PC-9 (cell line): ENCODE measurements around the gene STOML1. TPM values are rescaled to one million over a fixed set of nuclear protein-coding genes. Genes with fewer than 3 reads are reported as not detected.

ENCODE experiments used
- BruUV-seq: library from RNA; stranded (reverse); fragments of 400-500 nt; replicated peaks from 2 replicates; lab custom pipeline; 2021; lab: Mats Ljungman, UMichigan
- CTCF ChIA-PET: fragments of 300-600 bp; sonication (Branson Sonifier 250); formaldehyde crosslinking; loops from one replicate; lab custom pipeline; 2022; ENCODE audit warnings: antibody characterized with exemption; lab: Charles Lee
- POLR2A ChIA-PET: fragments of 300-600 bp; sonication (Branson Sonifier 250); formaldehyde crosslinking; loops from one replicate; lab custom pipeline; 2022; ENCODE audit warnings: antibody characterized with exemption; ENCODE audit not compliant: unreplicated experiment; lab: Charles Lee
- DNase-seq, 2 experiments: peaks; one replicate each; pipeline versions ENCODE4 v3.0.0 to v3.0.0-alpha.2; 2015 to 2022; ENCODE audit warnings: mixed read lengths in 1 of 2
- H2AFZ ChIP-seq: fragments of 200-600 bp; sonication (generic); 2 replicates; pipeline ENCODE4 v1.8.1; 2017; ENCODE audit warnings: antibody characterized with exemption
- H3F3A ChIP-seq: fragments of 200-600 bp; sonication (generic); 2 replicates; pipeline ENCODE4 v1.8.1; 2017; ENCODE audit warnings: antibody characterized with exemption, mild to moderate bottlenecking, low read depth; ENCODE audit not compliant: insufficient read depth
- H3K27ac ChIP-seq: fragments of 200-600 bp; sonication (generic); 2 replicates; pipeline ENCODE4 v1.6.1; 2016; ENCODE audit warnings: mixed run types
- H3K27me3 ChIP-seq: fragments of 200-600 bp; sonication (generic); 2 replicates; pipeline ENCODE4 v1.6.1; 2016; ENCODE audit warnings: low read depth, mixed run types; ENCODE audit not compliant: insufficient read depth
- H3K36me3 ChIP-seq: fragments of 200-600 bp; sonication (generic); 2 replicates; pipeline ENCODE4 v1.6.1; 2016; ENCODE audit warnings: low read depth, mixed run types
- H3K4me1 ChIP-seq: fragments of 200-600 bp; sonication (generic); replicated peaks from 2 replicates; pipeline ENCODE4 v1.6.1; 2016; ENCODE audit warnings: mixed run types; ENCODE audit not compliant: insufficient read depth
- H3K4me2 ChIP-seq: fragments of 200-600 bp; sonication (generic); 2 replicates; pipeline ENCODE4 v1.6.1; 2017; ENCODE audit warnings: mixed run types
- H3K4me3 ChIP-seq: fragments of 200-600 bp; sonication (generic); 2 replicates; pipeline ENCODE4 v1.6.1; 2016; ENCODE audit warnings: mixed run types
- H3K79me2 ChIP-seq: fragments of 200-600 bp; sonication (generic); 2 replicates; pipeline ENCODE4 v1.6.1; 2017; ENCODE audit warnings: low read depth, mixed run types
- H3K9me2 ChIP-seq: fragments of 200-600 bp; sonication (generic); 2 replicates; pipeline ENCODE4 v1.8.1; 2017; ENCODE audit warnings: mild to moderate bottlenecking; ENCODE audit not compliant: insufficient read depth
- H3K9me3 ChIP-seq: fragments of 200-600 bp; sonication (generic); 2 replicates; pipeline ENCODE4 v1.8.1; 2016; ENCODE audit warnings: low read depth; ENCODE audit not compliant: insufficient read depth
- H4K20me1 ChIP-seq: fragments of 200-600 bp; sonication (generic); 2 replicates; pipeline ENCODE4 v1.8.1; 2017; ENCODE audit not compliant: insufficient read depth
- EZH2 ChIP-seq: fragments of 200-600 bp; sonication (generic); IDR thresholded peaks from 2 replicates; pipeline ENCODE4 v1.8.0; 2017; ENCODE audit warnings: antibody characterized with exemption, low read depth
- intact Hi-C: fragments of 100-400 bp; cut with micrococcal nuclease; formaldehyde crosslinking; loops from one replicate; pipeline ENCODE4 v1.10.0; 2022; ENCODE audit not compliant: unreplicated experiment
- total RNA-seq: library from RNA; stranded (reverse); gene quantifications from 2 replicates; pipeline ENCODE4 v1.2.3, GENCODE V29; 2021
- TF ChIP-seq, protein P1 (sequence below): fragments of 200-600 bp; sonication (generic); conservative IDR thresholded peaks from 2 replicates; pipeline ENCODE4 v1.6.1; 2017; ENCODE audit warnings: mixed run types, antibody characterized with exemption, mild to moderate bottlenecking, moderate library complexity

Gene STOML1
- total RNA-seq, 1 experiment from 2014 or later: 6.1 TPM

DNA sequence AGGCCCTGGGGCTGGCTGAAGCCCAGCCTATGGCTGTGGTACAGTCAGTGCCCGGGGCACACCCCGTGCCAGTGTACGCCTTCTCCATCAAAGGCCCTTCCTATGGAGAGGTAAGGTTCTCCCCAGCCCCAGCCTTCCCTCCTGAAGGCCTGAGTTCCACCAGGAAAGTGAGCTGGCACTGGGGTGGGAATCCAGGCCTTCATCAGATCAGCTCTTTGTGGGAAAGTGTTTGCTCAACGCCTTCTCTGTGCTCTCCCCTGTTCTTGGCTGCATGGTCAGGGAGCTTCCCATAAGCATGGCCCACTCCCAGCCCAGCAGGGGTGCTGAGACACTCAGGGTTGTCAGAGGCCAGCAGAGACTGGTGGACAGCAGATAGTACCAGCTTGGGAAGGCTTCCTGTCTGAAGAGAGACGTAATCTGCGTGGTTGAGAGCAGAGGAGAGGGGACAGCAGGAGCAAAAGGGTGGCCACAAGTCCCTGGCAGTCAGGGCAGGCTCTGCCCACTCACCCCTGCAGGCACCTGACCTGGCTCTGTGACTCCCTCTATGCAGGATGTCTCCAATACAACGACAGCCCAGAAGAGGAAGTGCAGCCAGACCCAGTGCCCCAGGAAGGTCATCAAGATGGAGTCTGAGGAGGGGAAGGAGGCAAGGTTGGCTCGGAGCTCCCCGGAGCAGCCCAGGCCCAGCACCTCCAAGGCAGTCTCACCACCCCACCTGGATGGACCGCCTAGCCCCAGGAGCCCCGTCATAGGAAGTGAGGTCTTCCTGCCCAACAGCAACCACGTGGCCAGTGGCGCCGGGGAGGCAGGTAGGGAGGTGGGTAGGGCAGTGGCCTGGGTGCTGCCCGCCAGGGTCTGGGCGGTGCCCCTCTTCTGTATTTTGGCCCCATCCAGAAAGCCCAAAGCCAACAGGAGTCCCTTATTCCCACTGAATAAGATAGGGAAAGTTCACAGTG lies 40.8 kb upstream of the STOML1 start:
- TF ChIP-seq, protein P1, sequence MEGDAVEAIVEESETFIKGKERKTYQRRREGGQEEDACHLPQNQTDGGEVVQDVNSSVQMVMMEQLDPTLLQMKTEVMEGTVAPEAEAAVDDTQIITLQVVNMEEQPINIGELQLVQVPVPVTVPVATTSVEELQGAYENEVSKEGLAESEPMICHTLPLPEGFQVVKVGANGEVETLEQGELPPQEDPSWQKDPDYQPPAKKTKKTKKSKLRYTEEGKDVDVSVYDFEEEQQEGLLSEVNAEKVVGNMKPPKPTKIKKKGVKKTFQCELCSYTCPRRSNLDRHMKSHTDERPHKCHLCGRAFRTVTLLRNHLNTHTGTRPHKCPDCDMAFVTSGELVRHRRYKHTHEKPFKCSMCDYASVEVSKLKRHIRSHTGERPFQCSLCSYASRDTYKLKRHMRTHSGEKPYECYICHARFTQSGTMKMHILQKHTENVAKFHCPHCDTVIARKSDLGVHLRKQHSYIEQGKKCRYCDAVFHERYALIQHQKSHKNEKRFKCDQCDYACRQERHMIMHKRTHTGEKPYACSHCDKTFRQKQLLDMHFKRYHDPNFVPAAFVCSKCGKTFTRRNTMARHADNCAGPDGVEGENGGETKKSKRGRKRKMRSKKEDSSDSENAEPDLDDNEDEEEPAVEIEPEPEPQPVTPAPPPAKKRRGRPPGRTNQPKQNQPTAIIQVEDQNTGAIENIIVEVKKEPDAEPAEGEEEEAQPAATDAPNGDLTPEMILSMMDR: no peak
- TF ChIP-seq EZH2: no peak
- 0 out of 2 replicates have a peak, but pooled peaks cover 3% of the 10 kb centered on the region for H3F3A ChIP-seq
- H3K79me2 ChIP-seq: no peaks in the 10 kb centered on the region
- H3K9me3 ChIP-seq: no peaks in the 10 kb centered on the region
- ChIA-PET CTCF (no interaction called here), POLR2A (no interaction called here)
- no peaks in the 10 kb centered on the region; the same call in 1 of the 2 replicates for H4K20me1 ChIP-seq
- no peak for DNase-seq
- no peaks in the 10 kb centered on the region for H3K4me1 ChIP-seq
- no peaks in the 10 kb centered on the region for H3K36me3 ChIP-seq
- no peak overlapping the region for H3K4me3 ChIP-seq
- H2AFZ ChIP-seq: no peak overlapping the region
- intact Hi-C loops: loop anchor here (10.0 kb wide), 1 partner anchor 58 kb away; no protein-coding TSS in a partner anchor
- H3K9me2 ChIP-seq: no peaks in the 10 kb centered on the region
- H3K27me3 ChIP-seq: no peaks in the 10 kb centered on the region
- no peak overlapping the region for H3K4me2 ChIP-seq
- no peak overlapping the region for H3K27ac ChIP-seq
- no TSS peak for BruUV-seq

DNA sequence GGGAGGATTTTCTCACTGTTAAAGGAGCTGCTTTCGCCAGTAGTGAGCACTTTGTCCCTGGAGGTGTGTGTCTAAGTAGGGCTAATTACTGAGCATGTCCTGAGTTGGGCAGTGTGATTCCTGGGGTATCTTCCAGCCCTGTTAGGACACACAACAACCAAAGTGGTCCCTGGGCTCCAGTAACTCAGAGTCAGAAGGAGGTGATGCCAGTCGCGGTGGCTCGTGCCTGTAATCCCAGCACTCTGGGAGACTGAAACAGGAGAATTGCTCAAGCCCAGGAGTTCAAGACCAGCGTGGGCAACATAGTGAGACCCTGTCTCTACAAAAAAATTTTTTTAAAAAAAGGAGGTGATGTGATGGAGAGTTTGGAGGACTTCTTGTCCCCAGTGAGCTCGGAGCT lies 40.0 kb upstream of the STOML1 start:
- no peaks in the 10 kb centered on the region for H3K36me3 ChIP-seq

DNA sequence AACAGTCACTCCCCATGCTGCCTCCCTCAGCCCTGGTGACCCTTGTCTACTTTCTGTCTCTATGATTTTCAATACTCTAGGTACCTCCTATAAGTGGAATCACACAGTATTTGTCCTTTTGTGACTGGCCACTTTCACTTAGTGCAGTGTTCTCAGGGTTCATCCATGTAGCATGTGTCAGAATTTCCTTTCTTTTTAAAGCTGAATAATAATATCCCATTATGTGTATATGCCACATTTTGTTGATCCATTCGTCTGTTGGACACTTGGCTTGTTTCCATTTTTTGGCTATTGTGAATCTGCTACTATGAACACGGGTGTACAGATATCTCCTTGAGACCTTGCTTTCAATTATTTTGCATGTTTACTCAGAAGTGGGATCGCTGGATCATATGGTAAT lies 36.6 kb upstream of the STOML1 start:
- CTCF ChIA-PET: no interaction called here
- POLR2A ChIA-PET: no interaction called here
- intact Hi-C loops: no loop called here

More for the DNA sequence above, 40.0 kb upstream of the STOML1 start:
- intact Hi-C loops: loop anchor here (10.0 kb wide), 1 partner anchor 57 kb away; no protein-coding TSS in a partner anchor
- H4K20me1 ChIP-seq: no peaks in the 10 kb centered on the region; the same call in none of the 2 replicates
- H3K79me2 ChIP-seq: no peaks in the 10 kb centered on the region
- no peaks in the 10 kb centered on the region for H3K4me1 ChIP-seq
- no peak overlapping the region for H3K4me3 ChIP-seq
- POLR2A ChIA-PET: no interaction called here
- TF ChIP-seq, protein P1: no peak
- no peaks in the 10 kb centered on the region for H3K9me3 ChIP-seq
- 0 out of 2 replicates have a peak, but pooled peaks cover 3% of the 10 kb centered on the region for H3F3A ChIP-seq
- no TSS peak for BruUV-seq
- no peak overlapping the region for H3K4me2 ChIP-seq
- H2AFZ ChIP-seq: no peak overlapping the region
- CTCF ChIA-PET: no interaction called here
- DNase-seq: no peak
- H3K27ac ChIP-seq: no peak overlapping the region
- no peaks in the 10 kb centered on the region for H3K9me2 ChIP-seq
- H3K27me3 ChIP-seq: no peaks in the 10 kb centered on the region

More for the DNA sequence above, 36.6 kb upstream of the STOML1 start:
- no peaks in the 10 kb centered on the region for H3K27me3 ChIP-seq
- H4K20me1 ChIP-seq: no peaks in the 10 kb centered on the region; the same call in none of the 2 replicates
- H3K27ac ChIP-seq: no peak overlapping the region
- H3K79me2 ChIP-seq: no peaks in the 10 kb centered on the region
- no TSS peak for BruUV-seq
- no peaks in the 10 kb centered on the region for H3K9me3 ChIP-seq
- 0 out of 2 replicates have a peak, but pooled peaks cover 3% of the 10 kb centered on the region for H3F3A ChIP-seq
- H3K4me1 ChIP-seq: no peaks in the 10 kb centered on the region
- no peak overlapping the region for H2AFZ ChIP-seq
- no peaks in the 10 kb centered on the region for H3K36me3 ChIP-seq
- TF ChIP-seq, protein P1: no peak
- no peak for TF ChIP-seq EZH2
- H3K4me3 ChIP-seq: no peak overlapping the region
- no peak for DNase-seq
- no peak overlapping the region for H3K4me2 ChIP-seq
- no peaks in the 10 kb centered on the region for H3K9me2 ChIP-seq
